GM12878 (cell line): ENCODE results near the gene ZFC3H1. TPM values are rescaled to one million over a fixed set of nuclear protein-coding genes. Genes with fewer than 3 reads are reported as not detected.
A peak's percentile ranks its signal among the peaks of the same experiment; 100 is the strongest.

Source experiments
- ATAC-seq: fragments of 200-7000 bp; cut with Tn5 transposase; 3 replicates; pipeline ENCODE4 v1.9.1; 2020; ENCODE audit warnings: mild to moderate bottlenecking, moderate library complexity
- BruUV-seq: library from RNA; stranded (reverse); fragments of 400-500 nt; replicated peaks from 2 replicates; lab custom pipeline; 2021; lab: Mats Ljungman, UMichigan
- CTCF ChIA-PET: fragments of 300-600 bp; sonication (Branson Sonifier 250); formaldehyde crosslinking; extraction: SDS; loops from one replicate; lab custom pipeline; 2021; ENCODE audit warnings: inconsistent platforms; lab: Yijun Ruan, JAX
- POLR2A ChIA-PET: fragments of 350-600 bp; formaldehyde crosslinking; extraction: SDS; loops from one replicate; lab custom pipeline; 2021; ENCODE audit warnings: inconsistent platforms; lab: Charles Lee
- RAD21 ChIA-PET: fragments of 300-600 bp; sonication (Branson Sonifier 250); formaldehyde crosslinking; loops from one replicate; lab custom pipeline; 2023; ENCODE audit warnings: antibody characterized with exemption; ENCODE audit not compliant: unreplicated experiment; lab: Charles Lee
- SMC1A ChIA-PET: fragments of 300-600 bp; sonication (Branson Sonifier 250); formaldehyde crosslinking; loops from one replicate; lab custom pipeline; 2023; ENCODE audit not compliant: unreplicated experiment, uncharacterized antibody; lab: Charles Lee
- DNase-seq: peaks from one replicate; pipeline ENCODE4 v3.0.0-alpha.2; 2011; ENCODE audit warnings: low read depth, low spot score
- FAIRE-seq: peaks from 3 replicates; lab custom pipeline; 2011; peaks lifted over from hg19 to GRCh38; lab: Jason Lieb, UNC
- H2AFZ ChIP-seq: 2 replicates; pipeline ENCODE4 v1.6.0; 2011; ENCODE audit warnings: low read depth, low read length, control low read depth; ENCODE audit not compliant: control insufficient read depth
- H3K27ac ChIP-seq: 2 replicates; pipeline ENCODE4 v1.5.1; 2011; ENCODE audit warnings: control low read depth; ENCODE audit not compliant: control insufficient read depth, insufficient read depth
- H3K27me3 ChIP-seq, 2 experiments: replicated peaks in 1 of 2; 2 replicates each; pipeline versions ENCODE4 v1.6.0 to v1.6.1; 2011; ENCODE audit warnings: low read length in 1 of 2; ENCODE audit not compliant: control insufficient read depth in 2 of 2, insufficient read depth in 2 of 2
- H3K36me3 ChIP-seq, 2 experiments: 2 replicates each; pipeline ENCODE4 v1.5.1; 2011; ENCODE audit warnings: low read length in 1 of 2; ENCODE audit not compliant: control insufficient read depth in 2 of 2, insufficient read depth in 2 of 2
- H3K4me1 ChIP-seq: 2 replicates; pipeline ENCODE4 v1.6.1; 2011; ENCODE audit warnings: mild to moderate bottlenecking, low read length, moderate library complexity, mixed read lengths; ENCODE audit not compliant: control insufficient read depth, insufficient read depth
- H3K4me2 ChIP-seq: 2 replicates; pipeline ENCODE4 v1.6.0; 2011; ENCODE audit warnings: control low read depth; ENCODE audit not compliant: control insufficient read depth, insufficient read depth
- H3K4me3 ChIP-seq: fragments of 200-600 bp; sonication (generic); 2 replicates; pipeline ENCODE4 v1.5.1; 2016
- H3K79me2 ChIP-seq: 2 replicates; pipeline ENCODE4 v1.6.0; 2011; ENCODE audit warnings: low read length; ENCODE audit not compliant: control insufficient read depth, insufficient read depth
- H3K9ac ChIP-seq: 2 replicates; pipeline ENCODE4 v1.8.0; 2011; ENCODE audit warnings: low read length, control low read depth, mixed read lengths; ENCODE audit not compliant: control insufficient read depth, insufficient read depth
- H3K9me3 ChIP-seq: replicated peaks from 3 replicates; pipeline ENCODE4 v1.5.1; 2011; ENCODE audit warnings: mild to moderate bottlenecking, low read length; ENCODE audit not compliant: control insufficient read depth, insufficient read depth
- H4K20me1 ChIP-seq: 2 replicates; pipeline ENCODE4 v1.6.0; 2011; ENCODE audit not compliant: control insufficient read depth, insufficient read depth
- ESRRA ChIP-seq: IDR thresholded peaks from 2 replicates; pipeline ENCODE4 v1.6.1; 2012; ENCODE audit warnings: mild to moderate bottlenecking, low read length, improper control_type of control experiment
- HSF1 ChIP-seq: fragments of 150-350 bp; IDR thresholded peaks from 2 replicates; pipeline ENCODE4 v1.6.1; 2014; ENCODE audit warnings: mild to moderate bottlenecking, low read depth, low read length
- RAD51 ChIP-seq: fragments of 450-650 bp; IDR thresholded peaks from 2 replicates; pipeline ENCODE4 v1.6.1; 2016; ENCODE audit warnings: moderate library complexity, mild to moderate bottlenecking, inconsistent platforms
- SMARCA5 ChIP-seq: fragments of 450-650 bp; IDR thresholded peaks from 2 replicates; pipeline ENCODE4 v1.6.1; 2017; ENCODE audit warnings: mild to moderate bottlenecking
- ZSCAN29 ChIP-seq: fragments of 450-650 bp; IDR thresholded peaks from 2 replicates; pipeline ENCODE4 v1.6.1; 2017; ENCODE audit warnings: mild to moderate bottlenecking, moderate library complexity
- ZZZ3 ChIP-seq: IDR thresholded peaks from 2 replicates; pipeline ENCODE4 v1.6.1; 2011; ENCODE audit warnings: low read depth; ENCODE audit not compliant: control insufficient read depth, insufficient read length
- WGBS: methylation state at CpG from one replicate; pipeline ENCODE4 v1.1.6; 2016; ENCODE audit warnings: low lambda C conversion rate; ENCODE audit not compliant: insufficient replicate concordance, insufficient coverage; ENCODE audit errors: missing lambda C conversion rate; 5-methylcytosine and 5-hydroxymethylcytosine counted together
- in situ Hi-C: fragments of 300-500 bp; cut with MboI; formaldehyde crosslinking; loops from 9 replicates; pipeline ENCODE4 v1.14.3; 2018; ENCODE audit warnings: mixed read lengths
- intact Hi-C: fragments of 100-400 bp; cut with micrococcal nuclease; formaldehyde crosslinking; loops from one replicate; pipeline ENCODE4 v1.14.2; 2022; ENCODE audit not compliant: unreplicated experiment
- polyA plus RNA-seq, 11 experiments: library from polyadenylated mRNA; depleted of rRNA in 4 of 11; unstranded in 6 of 11; stranded (reverse) in 5 of 11; fragments of >200 nt; fragmentation: Nextera tagmentation in 4 of 11; fragmentation: Illumina TruSeq in 1 of 11; extraction: Ambion mirVana in 4 of 11; extraction: Trizol in 1 of 11; gene quantifications; 1 replicate in 1 of 11; 2 replicates in 10 of 11; pipeline versions ENCODE4 v1.2.1 to v1.2.3, GENCODE V29; 2011 to 2016; ENCODE audit warnings: inconsistent platforms in 2 of 11, missing spikeins in 2 of 11, low read depth in 1 of 11
- total RNA-seq, 4 experiments: library from RNA; depleted of rRNA in 3 of 4; stranded (reverse); fragments of >200 nt in 3 of 4; fragmentation: Illumina TruSeq in 1 of 4; extraction: Trizol in 1 of 4; gene quantifications; 2 replicates each; pipeline versions ENCODE4 v1.2.1 to v1.2.3, GENCODE V29; 2013 to 2021

The ZFC3H1 gene
- total and polyA plus RNA-seq, 10 of the 15 experiments (the other 5 are each of a cell fraction or from before 2014, with no cell fraction given): 11.2 to 88.7 (median 25.9) TPM

- TF ChIP-seq SMARCA5: no peak
- no peak for TF ChIP-seq ESRRA
- TF ChIP-seq ZSCAN29: no peak
Measured at GRCh38 chr12:71693126-71693525, 29.5 kb upstream of the ZFC3H1 start (continued).

- no peak overlapping the region; the same call in 1 of the 2 replicates for H2AFZ ChIP-seq
Measured at GRCh38 chr12:71691504-71692129, 28.0 kb upstream of the ZFC3H1 start.

More at GRCh38 chr12:71691504-71692129, 28.0 kb upstream of the ZFC3H1 start:
- Histone ChIP-seq H3K27ac (no peak overlapping the region), H3K27me3 (no peaks in the 10 kb centered on the region), H3K79me2 (peaks cover 55% of the 10 kb centered on the region), H3K9me3 (no peaks in the 10 kb centered on the region), H3K36me3 (no peaks in the 10 kb centered on the region; a peak in 1 of 4 replicates), H4K20me1 (no peaks in the 10 kb centered on the region), H3K9ac (no peak overlapping the region), H3K4me1 (peaks cover 39% of the 10 kb centered on the region), H3K4me2 (peak overlapping the region; percentile 77), H3K4me3 (no peak overlapping the region)
- ChIA-PET CTCF (interaction anchor here (0.9 kb wide), 1 partner anchor 27 kb away, joined by 4 read pairs; the partner anchor contains the start of gene THAP2), SMC1A (no interaction called here), RAD21 (no interaction called here), POLR2A (no interaction called here)
- intact Hi-C loops (no loop called here), in situ Hi-C loops (no loop called here)
- TF ChIP-seq ZZZ3: no peak
- no peak for TF ChIP-seq ESRRA
- no peak for TF ChIP-seq RAD51
- no peak for TF ChIP-seq HSF1
- BruUV-seq: no TSS peak
- FAIRE-seq: no peak
- no peak for ATAC-seq
- DNase-seq: no peak
- WGBS: 62% methylated on average over 3 of the region's 4 CpGs
